GM21381 (cell line): ENCODE results near the gene RGS13.

Experiments used
- ATAC-seq: cut with Tn5 transposase; IDR thresholded peaks from one replicate; pipeline ENCODE4 v1.9.1; 2021; ENCODE audit warnings: mild to moderate bottlenecking, moderate library complexity; ENCODE audit not compliant: unreplicated experiment

RGS13 gene

DNA sequence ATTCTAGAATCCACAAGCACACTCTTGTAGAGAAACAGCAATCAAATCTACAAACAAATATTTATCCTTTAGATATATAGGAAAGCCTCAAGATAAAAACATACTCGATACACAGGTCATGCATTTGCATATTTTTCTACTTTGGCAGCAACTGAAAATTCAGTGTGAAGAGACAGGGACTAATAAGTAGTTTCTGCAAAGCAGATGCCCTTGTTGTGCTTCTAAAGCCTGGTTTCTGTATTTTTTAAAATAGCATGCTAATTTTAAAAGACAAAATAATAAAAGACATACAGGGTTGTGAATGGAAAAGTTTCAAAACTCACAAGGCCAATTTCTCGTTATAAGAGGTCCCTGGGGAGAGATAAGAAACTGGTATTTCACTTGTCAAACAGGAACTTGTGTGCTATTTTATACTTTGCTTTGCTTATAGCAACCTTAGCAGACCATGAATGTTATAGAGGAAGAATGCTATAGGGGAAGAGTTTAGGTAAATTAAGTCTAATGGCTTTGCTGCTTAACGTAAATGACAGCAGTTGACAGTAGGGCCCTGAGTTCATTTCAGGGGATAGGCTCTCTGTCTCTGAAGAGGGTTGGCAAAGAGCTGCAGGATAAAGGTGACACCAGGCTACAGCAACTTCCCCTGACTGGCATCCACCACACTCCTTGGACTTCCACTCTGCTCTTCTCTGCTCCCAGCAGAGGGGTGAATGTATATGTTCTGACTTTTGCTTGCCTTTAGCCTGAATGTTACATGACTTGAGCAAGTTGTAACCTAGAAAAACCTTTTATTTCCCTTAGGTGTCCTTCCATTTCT lies 9.4 kb upstream of the RGS13 start:
- ATAC-seq: peak; percentile 95

DNA sequence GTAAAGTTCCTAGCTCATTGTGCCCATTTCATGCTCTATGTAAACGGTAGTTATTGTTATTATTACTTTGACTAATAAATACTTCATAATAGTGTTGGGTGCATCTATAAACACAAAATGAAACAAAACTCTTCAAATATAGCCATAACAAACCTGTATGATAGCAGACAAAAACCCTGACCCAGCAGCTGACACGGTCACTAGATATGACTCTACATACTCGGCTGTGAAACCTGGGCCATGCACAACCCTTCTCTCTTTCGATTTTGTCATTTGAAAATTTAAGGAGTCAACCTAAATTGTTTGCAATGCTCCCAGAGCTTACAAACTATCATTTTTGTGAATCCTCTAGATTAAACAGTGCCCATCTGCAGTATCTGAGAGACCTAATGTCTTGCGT lies 8.0 kb upstream of the RGS13 start:
- no peak for ATAC-seq

DNA sequence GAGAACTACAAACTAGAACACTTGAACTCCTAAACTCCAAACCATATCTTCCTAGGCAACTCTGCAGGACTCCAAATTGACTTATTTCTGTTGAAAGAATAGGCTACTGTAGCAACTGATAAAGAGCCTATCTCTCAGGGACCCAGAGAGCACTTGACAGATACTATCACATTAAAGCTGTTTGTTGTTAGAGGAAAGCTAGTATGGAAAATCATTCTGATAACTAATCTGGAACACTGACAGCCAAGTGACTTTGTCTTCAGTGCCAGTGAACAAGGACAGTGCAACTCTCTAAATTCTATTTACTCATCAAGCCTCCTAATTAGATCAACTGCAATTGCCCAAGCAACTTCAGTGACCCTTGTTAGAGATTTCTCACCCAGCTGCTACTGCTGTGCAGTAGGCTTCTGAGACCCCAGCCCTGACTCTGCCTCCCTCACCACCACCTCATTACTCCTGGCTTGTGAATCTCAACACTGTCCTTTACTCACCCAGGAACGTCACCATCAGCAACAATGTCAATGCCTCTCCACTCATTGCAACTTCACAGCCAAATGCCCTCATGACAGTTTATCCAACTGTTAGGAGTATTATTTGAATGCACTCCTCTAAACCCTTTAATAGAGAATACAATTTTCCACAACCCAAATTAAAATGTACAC lies 7.4 kb upstream of the RGS13 start:
- ATAC-seq: no peak

DNA sequence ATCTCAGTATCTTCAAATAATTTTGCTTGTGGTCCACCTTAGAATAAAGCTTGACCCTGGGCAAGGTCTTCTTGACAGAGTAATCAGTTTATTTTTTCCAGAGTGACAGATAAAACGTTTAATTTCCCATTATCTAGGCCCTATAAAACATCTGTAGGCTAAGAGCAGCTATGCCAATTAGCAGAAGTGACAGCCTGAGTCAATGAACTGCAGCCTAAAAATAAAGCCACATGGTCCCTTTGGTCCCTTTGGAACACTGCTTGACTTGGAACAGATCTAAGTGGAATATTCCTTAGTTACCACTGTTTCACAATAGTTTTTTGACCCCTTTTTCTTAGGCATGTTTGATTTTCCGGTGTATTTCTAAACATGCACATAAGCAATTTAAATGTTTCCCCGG lies 6.3 kb upstream of the RGS13 start:
- no peak for ATAC-seq

DNA sequence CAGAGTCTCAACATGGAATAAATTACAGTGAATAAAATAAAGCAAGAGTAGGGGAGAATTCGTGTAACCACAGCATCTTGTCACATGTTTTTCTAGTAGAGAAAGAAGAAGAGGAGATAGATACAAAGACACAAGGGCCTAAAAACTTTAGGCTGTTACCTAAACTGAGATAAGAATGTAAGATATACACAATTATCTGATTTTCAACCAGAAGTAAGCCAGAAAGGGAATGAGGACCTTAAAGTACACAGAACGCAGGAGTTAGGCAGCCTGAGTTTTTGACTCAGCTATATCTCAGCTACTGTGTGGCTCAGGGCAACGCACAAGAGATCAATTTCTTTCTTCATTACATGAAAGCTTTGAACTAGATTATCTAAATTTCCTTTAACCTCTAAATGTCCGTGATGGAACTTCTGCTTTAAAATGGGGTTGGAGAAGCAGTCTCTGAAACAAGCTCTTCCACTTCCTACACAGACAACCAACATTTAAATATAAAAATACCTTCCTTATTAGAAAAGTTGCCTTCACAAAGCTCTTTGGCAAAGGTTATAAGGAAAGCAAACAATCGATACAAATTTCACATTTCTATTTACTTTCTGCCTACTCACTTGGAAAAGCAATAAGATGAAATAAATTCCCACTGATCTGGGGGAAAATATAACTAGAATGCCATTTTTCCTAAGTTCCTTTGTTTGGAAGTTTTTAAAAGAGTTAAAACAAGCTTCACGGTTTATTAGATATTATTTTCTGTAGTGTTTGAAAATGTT lies 5.2 kb upstream of the RGS13 start:
- no peak for ATAC-seq

DNA sequence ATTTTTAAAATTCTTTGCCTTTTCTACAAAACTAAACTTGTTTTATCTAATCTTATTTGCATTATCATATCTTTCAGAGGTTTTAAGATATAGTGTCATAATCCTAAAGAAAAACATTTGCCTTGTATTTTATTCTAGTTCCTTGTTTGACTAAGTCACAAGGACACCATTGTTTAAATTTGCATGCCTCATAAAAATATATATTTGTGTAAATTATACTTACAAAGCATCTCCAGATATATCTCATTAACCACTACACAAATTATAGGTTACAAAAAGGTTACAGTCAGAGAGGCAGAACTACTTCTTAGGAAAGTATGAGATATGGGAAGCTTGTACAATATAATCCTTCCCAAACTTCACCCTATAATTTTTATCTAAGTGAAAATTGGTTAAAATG lies 4.2 kb upstream of the RGS13 start:
- no peak for ATAC-seq

DNA sequence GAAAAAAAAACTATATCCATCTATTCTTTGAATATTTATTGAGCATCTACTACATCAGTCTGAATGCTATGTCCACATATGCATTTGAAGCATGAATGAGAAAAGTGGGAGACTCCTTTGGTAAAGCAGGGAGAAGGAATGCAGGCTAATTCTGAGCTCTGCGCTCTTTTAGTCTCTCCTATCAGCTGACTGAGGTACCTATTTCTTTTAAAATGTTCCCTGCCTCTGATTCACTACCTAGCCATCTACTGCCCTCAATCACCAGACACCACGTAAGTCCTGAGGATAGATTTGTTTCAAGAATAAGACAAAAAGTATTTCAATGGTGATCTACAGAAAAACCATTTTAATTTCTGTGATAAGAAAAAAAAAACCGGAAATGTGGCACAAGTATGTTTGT lies 3.8 kb upstream of the RGS13 start:
- ATAC-seq: no peak

DNA sequence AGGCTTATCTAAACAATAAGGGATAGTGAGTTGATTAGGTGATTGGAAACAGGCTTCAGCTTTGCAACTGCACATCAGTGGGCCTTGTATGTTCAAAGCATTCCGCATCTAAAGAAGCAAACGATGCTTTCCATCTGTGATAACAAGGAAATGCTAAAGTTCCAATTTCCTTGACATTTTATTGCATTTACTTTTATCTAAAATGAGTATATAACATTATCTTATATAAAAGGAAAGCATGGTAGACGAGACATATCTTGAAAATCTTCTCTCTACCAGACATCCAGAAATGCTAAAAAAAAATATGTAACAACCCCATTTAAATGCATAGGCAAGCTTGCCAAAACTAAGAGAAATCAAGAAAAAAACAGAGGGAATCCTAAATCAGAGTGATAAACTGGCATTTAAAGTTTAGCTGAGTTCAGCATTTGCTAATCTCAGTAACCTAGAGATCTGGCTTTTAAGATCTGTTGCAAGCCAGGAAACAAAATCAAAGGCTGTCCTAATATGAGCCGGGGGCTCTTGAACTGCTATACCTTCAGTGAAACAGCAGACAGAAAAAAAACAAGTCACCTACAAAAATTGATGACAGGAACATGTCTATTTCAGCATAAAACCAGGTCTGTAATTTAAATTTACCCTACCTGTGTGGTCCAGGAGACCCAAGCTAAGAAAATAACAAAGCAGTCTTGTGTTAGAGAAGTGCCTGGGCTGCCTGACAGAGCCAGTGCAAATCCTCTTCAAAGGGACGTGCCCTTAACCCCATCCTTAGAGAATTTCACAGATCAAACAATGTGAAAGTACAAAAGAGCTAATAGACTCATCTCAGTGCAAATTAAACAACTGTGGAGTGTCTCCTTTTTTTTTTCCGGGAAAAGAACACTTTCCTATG lies 3.1 kb upstream of the RGS13 start:
- no peak for ATAC-seq

DNA sequence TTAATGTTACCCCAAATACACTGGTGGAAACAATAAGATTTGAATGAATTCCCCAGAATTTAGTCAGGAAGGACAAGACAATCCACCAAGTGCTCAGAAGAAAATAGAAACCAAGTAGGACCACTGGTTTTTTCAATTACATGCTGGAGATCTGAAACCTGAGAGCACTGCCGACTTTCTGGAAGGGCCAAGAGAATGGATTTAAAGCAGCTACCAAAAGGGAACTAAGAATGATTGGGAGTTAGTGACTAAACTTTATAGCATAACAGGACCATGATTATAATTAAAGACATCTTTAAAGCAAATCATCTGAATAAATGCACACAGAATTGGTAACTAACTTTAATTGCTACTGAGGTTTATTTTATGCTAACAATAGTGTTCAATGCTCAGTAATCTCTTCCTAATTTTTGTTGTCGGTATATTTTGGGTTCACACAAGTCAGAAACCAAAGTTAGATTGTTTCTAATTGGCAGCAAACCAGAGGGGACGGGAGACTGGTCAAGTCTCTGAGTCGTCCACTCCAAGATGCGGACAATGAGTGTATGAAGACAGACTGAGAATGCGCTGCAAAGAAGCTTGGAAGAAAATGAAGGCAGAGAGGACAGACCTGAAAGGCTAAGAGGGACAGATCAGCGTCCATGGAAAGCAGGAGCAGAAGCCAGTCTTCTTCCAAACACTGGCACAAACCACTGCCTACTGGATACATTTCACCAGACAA lies 2.3 kb upstream of the RGS13 start:
- no peak for ATAC-seq

DNA sequence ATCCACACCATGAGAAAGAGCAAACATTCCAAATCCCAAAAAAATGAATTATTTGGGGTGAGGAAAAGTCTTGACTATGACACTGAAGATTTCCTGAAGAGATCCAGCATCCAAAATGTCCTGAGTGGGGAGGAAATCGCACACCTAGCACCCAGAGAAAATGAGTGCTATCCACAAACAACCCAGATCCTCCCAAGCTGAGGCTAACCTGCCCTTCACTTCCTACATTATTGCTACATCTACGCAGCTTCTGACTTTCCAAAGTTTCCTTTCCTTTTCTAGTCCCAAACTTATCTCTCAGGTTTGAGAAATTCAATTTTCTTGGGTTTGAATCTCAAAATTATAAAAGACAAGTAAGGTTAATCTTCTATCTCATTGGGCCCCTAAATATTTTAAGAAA lies 906 bp upstream of the RGS13 start:
- no peak for ATAC-seq

DNA sequence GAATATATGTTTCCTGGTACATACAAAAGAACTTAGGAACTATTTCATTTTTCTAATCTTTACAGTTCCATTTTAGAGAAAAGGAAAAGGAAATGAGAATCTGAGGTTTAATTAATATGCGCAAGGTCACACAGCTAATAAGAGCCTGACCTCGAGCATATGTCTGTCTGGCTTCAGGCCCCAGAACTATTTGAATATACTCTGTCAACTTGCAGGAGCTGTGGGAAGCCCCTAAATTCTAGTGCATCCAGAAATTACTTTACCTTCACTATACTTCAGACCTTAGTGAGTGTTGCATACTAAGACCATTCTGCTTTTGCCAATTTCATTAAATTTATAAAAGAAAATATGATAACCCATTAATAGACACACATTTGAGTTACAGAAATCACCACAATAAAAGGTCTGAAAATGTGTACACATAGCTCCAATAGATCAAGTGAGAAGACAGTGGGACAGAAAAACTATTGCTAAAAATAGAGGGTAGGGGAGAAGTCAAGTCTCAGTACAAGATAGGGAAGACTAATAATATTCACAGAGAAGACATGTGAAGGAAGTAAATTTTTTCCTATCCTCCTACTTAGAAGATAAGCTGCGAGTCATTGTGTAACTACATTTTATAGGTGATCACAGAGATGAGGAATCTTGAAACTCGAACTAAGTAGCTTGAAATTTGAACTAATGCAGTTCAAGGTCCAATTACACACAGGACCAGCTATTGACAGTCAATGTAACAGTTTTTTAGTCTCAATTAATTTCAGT lies 3.8 kb downstream of the RGS13 start:
- peak; percentile 72 for ATAC-seq

DNA sequence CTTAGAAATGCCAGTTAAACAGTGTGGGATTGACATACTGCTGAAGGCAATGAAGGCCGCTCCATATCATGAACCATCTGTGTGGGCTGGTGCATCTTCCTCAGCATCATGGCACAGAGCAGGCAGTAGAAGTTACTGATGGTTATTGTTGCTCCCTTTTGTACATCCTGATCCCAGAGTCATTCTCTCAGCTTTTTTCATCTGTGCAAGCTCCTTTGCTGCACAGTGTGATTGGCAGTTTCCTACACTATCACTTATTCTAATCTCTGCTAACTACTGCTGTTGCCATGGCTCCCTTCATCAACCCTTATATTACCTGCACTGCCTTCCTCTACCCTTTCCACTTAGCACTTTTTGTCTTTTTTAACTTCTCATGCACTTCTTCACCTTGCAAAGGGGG lies 16.2 kb downstream of the RGS13 start:
- no peak for ATAC-seq

DNA sequence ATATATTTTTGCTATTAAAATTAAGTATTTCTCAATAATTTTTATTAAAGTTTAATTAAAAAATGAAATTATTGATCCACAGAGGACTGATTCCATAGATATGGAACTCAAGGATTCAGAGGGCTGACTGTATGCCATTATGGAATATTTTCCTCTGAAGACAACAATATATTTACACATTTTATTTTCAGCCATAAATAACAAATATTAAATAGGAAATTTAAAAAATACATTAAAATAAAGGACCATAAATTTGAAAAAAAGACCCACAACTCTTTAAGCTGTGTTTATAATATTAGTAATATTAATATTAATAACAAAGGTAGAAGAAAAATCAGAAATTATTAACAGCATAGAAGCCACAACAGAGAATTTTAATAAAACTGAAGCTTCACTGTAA lies 18.2 kb downstream of the RGS13 start:
- no peak for ATAC-seq

DNA sequence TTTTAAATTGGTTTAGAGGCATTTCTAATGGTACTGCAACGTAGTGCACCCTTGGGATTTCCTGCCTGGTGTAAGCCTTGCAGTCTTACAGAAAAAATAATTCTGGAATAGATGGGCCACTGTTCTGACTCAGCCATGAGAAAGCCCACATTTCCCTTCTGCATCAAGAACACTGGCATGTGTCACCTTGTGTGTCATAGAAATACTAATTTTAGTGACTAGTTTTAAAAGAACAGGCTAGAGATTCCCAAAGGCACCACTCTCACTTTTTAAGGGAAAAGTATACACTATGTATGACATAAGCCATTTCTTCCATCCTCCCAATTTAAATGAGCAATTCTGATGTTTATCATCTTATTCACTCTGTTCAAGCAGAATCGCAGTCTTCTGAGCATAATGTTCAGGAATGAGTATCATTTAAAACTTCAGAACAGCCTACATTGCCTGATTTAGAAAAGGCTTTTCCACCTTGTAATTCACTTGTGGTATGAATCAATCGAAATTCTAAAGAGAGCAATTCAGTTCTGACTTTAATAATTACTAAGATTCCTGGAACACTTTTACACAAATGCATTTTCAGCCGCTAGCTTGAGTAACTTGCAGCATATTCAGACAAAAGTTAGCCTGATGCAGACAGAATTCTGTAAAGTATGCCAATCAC lies 18.8 kb downstream of the RGS13 start:
- ATAC-seq: no peak

DNA sequence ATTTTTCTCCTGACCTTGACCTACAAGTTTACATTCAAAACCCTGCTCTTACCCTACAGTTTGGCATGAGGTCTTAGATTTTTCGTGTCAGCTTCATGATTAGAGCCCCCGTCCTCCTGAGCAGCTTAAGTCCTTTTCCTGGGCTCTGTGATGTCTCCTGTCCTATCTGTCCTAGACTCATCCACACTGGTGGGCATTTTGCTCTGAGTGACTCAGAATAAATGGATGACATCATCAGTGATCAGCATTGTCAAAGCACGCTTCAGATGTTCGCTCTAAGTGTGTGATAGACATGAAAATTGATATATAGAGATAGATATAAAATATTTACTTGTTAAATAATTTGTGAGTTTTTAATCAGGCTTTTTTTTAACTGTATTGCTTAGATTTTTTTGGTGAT lies 21.8 kb downstream of the RGS13 start:
- no peak for ATAC-seq

DNA sequence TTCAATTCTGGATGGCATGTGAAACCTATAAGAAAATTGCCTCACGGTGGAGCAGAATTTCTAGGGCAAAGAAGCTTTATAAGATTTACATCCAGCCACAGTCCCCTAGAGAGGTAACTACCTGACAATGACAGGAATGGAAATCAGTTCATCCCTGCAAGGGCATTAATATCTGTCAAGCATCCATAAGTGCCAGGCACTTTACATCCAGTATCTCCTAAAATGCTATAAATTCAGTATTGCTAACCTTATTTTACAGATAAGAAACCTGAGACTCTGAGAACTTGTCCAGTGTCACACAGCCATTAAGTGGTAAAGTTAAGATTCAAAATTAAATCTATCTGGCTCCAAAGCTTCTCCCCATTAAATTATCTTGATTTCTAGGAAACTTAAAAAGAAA lies 22.3 kb downstream of the RGS13 start:
- no peak for ATAC-seq

DNA sequence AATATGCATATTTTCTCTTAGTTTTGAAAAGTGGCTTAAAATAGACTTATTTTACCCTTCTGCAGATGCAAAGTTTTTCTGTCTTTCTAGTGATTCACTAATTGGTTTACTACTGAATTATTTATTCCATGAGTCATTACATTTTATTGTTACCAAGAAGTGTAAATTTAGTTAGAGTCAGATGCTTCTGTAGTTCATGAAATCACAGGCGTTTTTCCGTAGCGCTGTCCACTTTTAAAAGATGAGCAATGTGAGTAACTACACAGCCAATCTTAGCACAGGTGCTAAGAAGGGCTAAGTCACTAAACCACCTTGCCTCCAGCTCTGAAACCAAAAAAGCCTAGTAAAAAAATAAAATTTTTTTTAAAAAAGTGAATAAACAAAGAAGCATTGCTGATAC lies 24.7 kb downstream of the RGS13 start:
- no peak for ATAC-seq

DNA sequence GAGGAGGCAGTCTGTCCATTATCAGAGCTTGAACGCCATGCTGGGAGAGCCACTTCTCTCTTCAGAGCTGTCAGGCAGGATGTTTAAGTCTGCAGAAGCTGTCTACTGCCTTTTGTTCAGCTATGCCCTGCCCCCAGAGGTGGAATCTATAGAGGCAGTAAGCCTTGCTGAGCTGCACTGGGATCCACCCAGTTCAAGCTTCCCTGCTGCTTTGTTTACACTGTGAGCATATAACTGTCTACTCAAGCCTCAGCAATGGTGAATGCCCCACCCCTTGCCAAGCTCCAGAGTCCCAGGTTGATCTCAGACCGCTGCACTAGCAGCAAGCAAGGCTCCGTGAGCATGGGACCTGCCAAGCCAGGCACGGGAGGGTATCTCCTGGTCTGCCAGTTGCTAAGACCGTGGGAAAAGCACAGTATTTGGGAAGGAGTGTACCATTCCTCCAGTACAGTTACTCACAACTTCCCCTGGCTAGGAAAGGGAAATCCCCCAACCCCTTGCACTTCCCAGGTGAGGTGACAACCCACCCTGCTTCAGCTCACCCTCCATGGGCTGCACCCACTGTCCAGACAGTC lies 32.5 kb downstream of the RGS13 start:
- ATAC-seq: no peak

DNA sequence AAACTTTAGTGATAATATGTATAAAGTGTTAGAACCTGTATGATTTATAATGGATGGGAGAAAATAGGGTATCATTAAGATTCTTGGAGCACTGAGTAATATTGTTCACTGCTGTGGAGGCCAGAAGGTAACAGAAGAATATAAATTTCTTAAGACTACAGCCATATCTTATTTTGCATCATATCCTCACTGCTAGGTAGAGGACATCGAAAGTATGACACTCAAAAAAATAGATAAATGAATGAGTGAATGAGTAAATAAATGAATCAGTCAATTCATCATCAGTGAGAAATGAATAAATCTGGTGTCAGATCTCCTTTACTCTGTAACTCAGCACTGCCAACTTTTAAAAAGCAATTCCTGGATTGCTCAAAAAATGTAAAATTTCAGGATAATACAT lies 33.2 kb downstream of the RGS13 start:
- ATAC-seq: no peak
